Large intestine (tissue), 3 donors: ENCODE results near the gene ZBTB42. TPM values are rescaled to one million over a fixed set of nuclear protein-coding genes. Genes with fewer than 3 reads are reported as not detected.

Experiments used
- DNase-seq, 2 donors: peaks; one replicate each; pipeline versions ENCODE4 v3.0.0 to v3.0.0-alpha.2; 2013
- H3K27ac ChIP-seq: one replicate; pipeline ENCODE4 v1.5.1; 2013; ENCODE audit warnings: low read length
- H3K27me3 ChIP-seq: 2 replicates; pipeline ENCODE4 v1.6.1; 2013; ENCODE audit warnings: low read length; ENCODE audit not compliant: control insufficient read depth, insufficient read depth
- H3K36me3 ChIP-seq: 2 replicates; pipeline ENCODE4 v1.6.1; 2013; ENCODE audit warnings: low read length; ENCODE audit not compliant: control insufficient read depth, insufficient read depth
- H3K4me1 ChIP-seq: one replicate; pipeline ENCODE4 v1.6.1; 2013; ENCODE audit warnings: low read length; ENCODE audit not compliant: control insufficient read depth, insufficient read depth
- H3K4me3 ChIP-seq: one replicate; pipeline ENCODE4 v1.5.1; 2013; ENCODE audit warnings: low read length
- H3K9me3 ChIP-seq: one replicate; pipeline ENCODE4 v1.6.1; 2013; ENCODE audit warnings: mild to moderate bottlenecking, low read depth, low read length, moderate library complexity; ENCODE audit not compliant: control insufficient read depth
- WGBS: methylation state at CpG from one replicate; pipeline ENCODE4 v1.1.5; 2013; ENCODE audit warnings: low lambda C conversion rate; ENCODE audit not compliant: insufficient coverage; 5-methylcytosine and 5-hydroxymethylcytosine counted together
- polyA plus RNA-seq: library from polyadenylated mRNA; unstranded; fragments of 120-200 nt; gene quantifications from one replicate; pipeline ENCODE4 v1.2.1, GENCODE V29; 2013

ZBTB42 gene
- polyA plus RNA-seq, 1 donor = 6.0 TPM

GRCh38 chr14:104789752-104790743 lies 10.9 kb upstream of the ZBTB42 start:
- no peak for DNase-seq
- Histone ChIP-seq H3K27me3 (no peaks in the 10 kb centered on the region), H3K4me3 (no peak overlapping the region), H3K36me3 (peaks cover 62% of the 10 kb centered on the region), H3K9me3 (no peaks in the 10 kb centered on the region), H3K4me1 (peaks cover 14% of the 10 kb centered on the region), H3K27ac (no peak overlapping the region)
- WGBS = no CpG with 5 or more reads among the region's 31 CpGs

GRCh38 chr14:104791425-104791824 lies 9.5 kb upstream of the ZBTB42 start:
- Histone ChIP-seq H3K9me3 (no peaks in the 10 kb centered on the region), H3K27ac (no peak overlapping the region), H3K36me3 (peaks cover 59% of the 10 kb centered on the region), H3K4me3 (no peak overlapping the region), H3K4me1 (peaks cover 20% of the 10 kb centered on the region), H3K27me3 (no peaks in the 10 kb centered on the region)
- no peak for DNase-seq
- WGBS = no CpG with 5 or more reads among the region's 9 CpGs

DNA sequence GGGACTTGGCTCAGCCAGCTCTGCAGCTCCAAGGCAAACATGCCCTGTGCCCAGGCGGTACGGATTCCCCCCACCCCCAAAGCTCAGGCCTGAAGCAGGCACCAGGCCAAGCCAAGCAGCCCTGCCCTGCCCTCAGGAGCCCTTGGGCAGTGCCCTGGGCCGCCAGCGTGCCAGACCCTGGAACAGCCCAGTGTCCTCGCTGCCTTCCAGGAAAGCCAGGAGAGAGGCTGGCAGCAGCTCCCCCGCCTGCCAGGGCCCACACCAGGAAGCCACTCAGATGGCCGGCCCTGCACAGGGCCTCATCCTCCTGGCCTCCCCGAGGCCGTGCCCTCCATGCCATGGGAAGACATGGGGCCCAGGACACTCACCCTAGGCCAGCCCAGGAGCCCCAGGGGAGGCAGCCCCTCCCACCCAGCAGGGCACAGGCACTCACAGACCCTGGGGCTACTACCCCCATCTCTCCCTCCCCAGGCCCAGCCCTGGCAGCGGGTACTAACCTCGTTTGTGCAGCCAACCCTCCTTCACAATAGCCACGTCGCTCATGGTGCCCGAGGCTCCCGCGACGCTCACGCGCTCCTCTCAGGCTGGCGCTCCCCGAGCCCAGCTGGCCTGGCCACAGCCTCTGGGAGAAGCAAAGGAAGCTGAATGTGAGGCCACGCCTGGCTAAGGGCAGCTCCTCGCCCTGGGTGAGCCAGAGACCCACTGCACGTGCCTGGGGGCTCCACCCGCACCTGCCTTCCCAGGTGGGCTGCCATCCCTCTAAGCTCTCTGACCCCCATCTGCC lies 8.6 kb upstream of the ZBTB42 start:
- H3K4me1 ChIP-seq = peaks cover 29% of the 10 kb centered on the region
- no CpG with 5 or more reads among the region's 25 CpGs for WGBS
- H3K27ac ChIP-seq = no peak overlapping the region
- H3K27me3 ChIP-seq = no peaks in the 10 kb centered on the region
- no peak overlapping the region for H3K4me3 ChIP-seq
- DNase-seq = no peak
- no peaks in the 10 kb centered on the region for H3K9me3 ChIP-seq
- peaks cover 59% of the 10 kb centered on the region for H3K36me3 ChIP-seq

DNA sequence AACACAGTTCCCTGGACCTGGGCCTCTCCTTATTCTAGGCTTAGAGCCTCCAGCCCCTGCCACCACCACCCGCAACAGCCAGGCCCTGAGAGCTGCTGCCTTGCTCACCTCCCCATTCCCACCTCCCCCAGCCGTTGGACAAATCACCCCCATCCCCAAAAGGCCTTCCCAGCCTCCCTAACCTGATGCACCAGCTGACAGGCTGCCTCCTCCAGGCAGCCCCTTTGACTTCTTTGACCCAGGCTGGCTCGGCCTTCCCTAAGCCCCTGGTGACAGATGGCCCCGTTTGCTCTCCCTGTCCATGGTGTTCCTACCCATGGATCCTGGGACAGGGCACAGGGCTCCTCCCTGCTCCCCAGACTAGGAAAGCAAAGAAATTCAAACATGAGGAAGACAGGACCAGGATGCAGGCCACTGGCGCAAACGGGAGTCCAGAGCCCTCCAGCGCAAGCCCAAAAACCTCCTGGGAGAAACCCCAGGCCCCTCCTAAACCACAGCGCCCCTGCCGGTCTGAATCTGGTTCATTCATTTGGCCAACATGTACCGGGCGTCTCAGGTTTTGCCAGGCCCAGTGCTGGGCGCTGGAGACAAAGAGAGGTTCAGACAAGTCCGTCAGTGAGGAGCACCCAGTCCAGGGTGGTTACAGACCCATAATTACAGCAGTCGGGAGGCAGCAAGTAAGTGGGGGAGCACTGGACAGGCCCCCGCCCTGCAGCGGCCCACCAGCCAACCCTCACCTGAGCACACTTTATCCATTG lies 7.8 kb upstream of the ZBTB42 start:
- no CpG with 5 or more reads among the region's 16 CpGs for WGBS
- no peak overlapping the region for H3K4me3 ChIP-seq

GRCh38 chr14:104793703-104793959 lies 7.3 kb upstream of the ZBTB42 start:
- Histone ChIP-seq H3K4me3 (no peak overlapping the region), H3K4me1 (peaks cover 40% of the 10 kb centered on the region), H3K27me3 (no peaks in the 10 kb centered on the region), H3K9me3 (no peaks in the 10 kb centered on the region), H3K36me3 (peaks cover 47% of the 10 kb centered on the region), H3K27ac (no peak overlapping the region)
- DNase-seq = no peak
- no CpG with 5 or more reads among the region's 2 CpGs for WGBS

More for the DNA sequence above, 7.8 kb upstream of the ZBTB42 start:
- Histone ChIP-seq H3K27me3 (no peaks in the 10 kb centered on the region), H3K27ac (no peak overlapping the region), H3K36me3 (peaks cover 51% of the 10 kb centered on the region), H3K9me3 (no peaks in the 10 kb centered on the region), H3K4me1 (peaks cover 35% of the 10 kb centered on the region)
- no peak for DNase-seq

DNA sequence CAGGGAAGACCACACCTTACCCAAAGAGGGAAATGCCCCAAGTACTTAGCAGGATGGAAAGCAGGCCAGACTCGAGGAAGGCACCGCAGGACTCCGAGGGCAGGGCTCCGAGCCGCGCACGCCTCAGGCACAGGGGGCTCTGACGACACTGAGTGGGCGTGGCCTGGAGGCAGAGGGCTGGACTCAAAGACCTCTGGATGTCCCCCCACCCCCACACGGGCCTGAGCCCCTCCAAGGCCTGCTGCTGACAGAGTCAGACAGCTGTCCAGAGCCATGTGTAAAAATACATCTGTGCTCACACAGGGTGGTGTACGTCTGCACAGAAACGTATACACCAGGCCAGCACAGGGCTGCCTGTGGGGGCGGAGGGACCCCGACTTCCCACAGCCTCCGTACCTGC lies 6.8 kb upstream of the ZBTB42 start:
- H3K9me3 ChIP-seq = no peaks in the 10 kb centered on the region
- H3K36me3 ChIP-seq = peaks cover 42% of the 10 kb centered on the region
- no peak overlapping the region for H3K27ac ChIP-seq
- peak overlapping the region; percentile 58 for H3K4me3 ChIP-seq
- peaks cover 42% of the 10 kb centered on the region for H3K4me1 ChIP-seq
- peak; percentile 49 to 59 for DNase-seq
- WGBS = no CpG with 5 or more reads among the region's 15 CpGs
- H3K27me3 ChIP-seq = no peaks in the 10 kb centered on the region

DNA sequence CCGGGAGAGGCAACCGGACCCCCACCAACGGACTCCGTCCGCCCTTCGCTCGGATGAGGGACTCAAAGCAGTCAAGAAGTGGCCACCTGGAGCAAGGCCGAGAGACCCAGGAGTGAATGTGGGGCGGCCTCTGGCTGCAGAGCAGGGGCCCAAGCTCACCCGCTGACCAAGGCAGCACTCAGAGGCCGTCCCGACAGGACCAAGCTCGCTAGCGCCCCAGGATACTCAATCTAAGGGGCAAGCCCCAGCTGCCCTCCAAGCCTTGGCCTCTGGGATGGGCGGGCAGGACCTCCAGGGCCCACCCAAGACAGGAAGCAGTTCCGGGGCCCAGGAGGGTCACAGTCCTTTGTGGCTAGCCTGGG lies 6.3 kb upstream of the ZBTB42 start:
- DNase-seq = peak in 1 of 2 donors; percentile 43
- Histone ChIP-seq H3K27ac (no peak overlapping the region), H3K4me1 (peaks cover 44% of the 10 kb centered on the region), H3K27me3 (no peaks in the 10 kb centered on the region), H3K36me3 (peaks cover 38% of the 10 kb centered on the region), H3K9me3 (no peaks in the 10 kb centered on the region), H3K4me3 (peak overlapping the region; percentile 58)
- no CpG with 5 or more reads among the region's 16 CpGs for WGBS

- peak within 1 kb of the TSS; percentile 42 for H3K27ac ChIP-seq
- H3K9me3 ChIP-seq = no peaks in the 10 kb centered on the region
- H3K36me3 ChIP-seq = peaks cover 33% of the 10 kb centered on the region
- peak within 1 kb of the TSS; percentile 58 for H3K4me3 ChIP-seq
- H3K27me3 ChIP-seq = no peaks in the 10 kb centered on the region
- peaks cover 49% of the 10 kb centered on the region for H3K4me1 ChIP-seq
- peak in 1 of 2 donors; percentile 58 for DNase-seq
- WGBS = no CpG with 5 or more reads among the region's 124 CpGs
These were observed 5.7 kb upstream of the ZBTB42 start, which contains the start of gene AKT1 for GRCh38 chr14:104794993-104795780. AKT1 (minus strand) TSS chr14:104795748; CDS start chr14:104792643, 3,105 bp downstream.

DNA sequence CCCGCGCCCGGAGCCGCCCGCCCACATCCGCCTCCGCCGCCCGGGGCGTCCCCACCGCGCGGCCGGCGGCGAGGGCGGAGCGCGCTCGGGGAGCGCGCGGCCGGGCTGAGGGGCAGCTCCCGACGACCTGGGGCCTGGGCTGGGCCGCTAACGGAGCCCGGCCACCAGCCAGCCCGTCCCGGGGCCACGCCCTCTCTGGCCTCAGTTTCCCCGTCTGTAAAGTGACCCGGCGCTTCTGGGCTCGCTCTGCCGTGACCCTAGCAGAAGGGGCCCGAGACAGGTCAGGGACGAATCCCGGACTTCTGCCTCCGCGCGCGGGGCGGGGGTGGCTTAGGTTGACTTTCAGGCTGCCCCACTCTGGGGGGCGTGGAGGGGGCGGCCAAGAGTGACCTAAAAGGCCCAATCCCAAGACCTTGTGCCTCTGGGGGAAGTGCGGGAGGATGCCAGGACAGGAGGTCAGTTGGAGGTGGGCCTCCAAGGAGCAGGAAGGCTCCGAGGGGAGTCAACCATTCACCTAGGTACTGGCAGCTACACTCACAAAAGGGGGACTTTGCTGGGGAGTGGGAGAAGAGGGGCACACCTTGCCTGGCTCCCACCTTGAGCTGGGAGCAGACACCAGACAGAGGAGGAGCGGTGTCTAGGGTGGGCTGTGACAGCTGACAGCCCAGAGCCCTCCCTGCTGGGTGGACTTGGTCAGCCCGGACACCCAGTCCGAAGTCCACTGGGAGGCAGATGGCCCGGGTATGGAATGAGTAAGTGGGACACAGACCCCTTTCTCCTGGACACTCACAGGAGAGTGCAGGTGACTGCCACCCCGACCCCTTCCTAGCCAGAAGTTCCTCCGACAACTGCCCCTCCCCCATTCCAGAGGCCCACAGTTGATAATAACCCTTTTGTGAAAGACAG lies 4.9 kb upstream of the ZBTB42 start:
- Histone ChIP-seq H3K4me1 (peaks cover 49% of the 10 kb centered on the region), H3K36me3 (peaks cover 25% of the 10 kb centered on the region), H3K4me3 (peak overlapping the region; percentile 44), H3K27me3 (no peaks in the 10 kb centered on the region), H3K9me3 (no peaks in the 10 kb centered on the region), H3K27ac (peak overlapping the region; percentile 42)
- WGBS = no CpG with 5 or more reads among the region's 55 CpGs
- DNase-seq = peak; percentile 37 to 68
